Measurements from ENCODE around the gene E2F2.

The E2F2 gene

DNA sequence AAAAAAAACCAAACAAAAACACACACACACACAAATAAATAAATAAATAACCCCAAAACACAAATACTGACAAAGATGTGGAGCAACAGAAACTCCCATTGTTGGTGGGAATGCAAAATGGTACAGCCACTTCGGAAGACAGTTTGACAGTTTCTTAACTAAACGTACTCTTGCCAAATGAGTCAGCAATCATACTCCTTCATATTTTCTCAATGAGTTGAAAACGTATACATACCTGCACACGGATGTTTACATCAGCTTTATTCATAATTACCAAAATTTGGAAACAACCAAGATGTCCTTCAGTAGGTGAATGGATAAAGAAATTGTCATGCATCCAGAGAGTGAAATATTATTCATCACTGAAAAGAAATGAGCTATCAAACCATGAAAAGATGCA is 70.5 kb downstream of the E2F2 start:
- no peaks in the 10 kb centered on the region for H3K36me3 ChIP-seq (ENCODE audit: control insufficient read depth, insufficient read depth, low read length)
- H3K4me1 ChIP-seq (ENCODE audit: control insufficient read depth, insufficient read depth, low read length, poor library complexity, severe bottlenecking), result no peaks in the 10 kb centered on the region
- no peak overlapping the region for H3K4me3 ChIP-seq (ENCODE audit: insufficient read depth, low read depth, low read length, poor library complexity, severe bottlenecking)
- no peaks in the 10 kb centered on the region for H3K9me3 ChIP-seq (ENCODE audit: control insufficient read depth, low read length)
- no peaks in the 10 kb centered on the region for H3K27me3 ChIP-seq (replicated peaks; ENCODE audit: control insufficient read depth, insufficient read depth, low read length, poor library complexity, severe bottlenecking)
- DNase-seq, result no peak
- no peak overlapping the region for H3K27ac ChIP-seq (ENCODE audit: insufficient read depth, low read length, poor library complexity, severe bottlenecking)

- Histone ChIP-seq H3K4me1 (ENCODE audit: control insufficient read depth, insufficient read depth, low read length, poor library complexity, severe bottlenecking) (no peaks in the 10 kb centered on the region), H3K9me3 (ENCODE audit: control insufficient read depth, low read length) (no peaks in the 10 kb centered on the region), H3K36me3 (ENCODE audit: control insufficient read depth, insufficient read depth, low read length) (no peaks in the 10 kb centered on the region), H3K27ac (ENCODE audit: insufficient read depth, low read length, poor library complexity, severe bottlenecking) (no peak overlapping the region), H3K4me3 (ENCODE audit: insufficient read depth, low read depth, low read length, poor library complexity, severe bottlenecking) (no peak overlapping the region), H3K27me3 (replicated peaks; ENCODE audit: control insufficient read depth, insufficient read depth, low read length, poor library complexity, severe bottlenecking) (no peaks in the 10 kb centered on the region)
- DNase-seq, result no peak
Measured at GRCh38 chr1:23459338-23459757, 71.7 kb downstream of the E2F2 start.
